Stomach (tissue), 9 donors: Measurements from ENCODE around the gene ARHGAP25. TPM values are rescaled to one million over a fixed set of nuclear protein-coding genes. Genes with fewer than 3 reads are reported as not detected.

Source experiments
- DNase-seq, 2 donors: peaks; one replicate each; pipeline versions ENCODE4 v3.0.0 to v3.0.0-alpha.2; 2013 to 2019
- H3K27ac ChIP-seq, 5 donors: fragments of 200-600 bp in 4 of 5; sonication (generic) in 4 of 5; one replicate each; pipeline ENCODE4 v1.5.1; 2013 to 2019; ENCODE audit warnings: mild to moderate bottlenecking in 1 of 5, moderate library complexity in 1 of 5
- H3K27me3 ChIP-seq, 3 donors: fragments of 200-600 bp; sonication (generic); one replicate each; pipeline ENCODE4 v1.5.1; 2017 to 2019; ENCODE audit warnings: mixed run types in 1 of 3
- H3K36me3 ChIP-seq, 4 donors: fragments of 200-600 bp; sonication (generic); 1 replicate in 3 of 4; 2 replicates in 1 of 4; pipeline ENCODE4 v1.5.1; 2016 to 2019
- H3K4me1 ChIP-seq, 4 donors: fragments of 200-600 bp; sonication (generic); one replicate each; pipeline ENCODE4 v1.5.1; 2016 to 2019
- H3K4me3 ChIP-seq, 4 donors: fragments of 200-600 bp; sonication (generic) in 3 of 4; one replicate each; pipeline ENCODE4 v1.5.1; 2016 to 2019; ENCODE audit warnings: mild to moderate bottlenecking in 1 of 4
- H3K9me3 ChIP-seq, 4 donors: fragments of 200-600 bp; sonication (generic); one replicate each; pipeline ENCODE4 v1.5.1; 2016 to 2019
- CTCF ChIP-seq, 7 experiments: fragments of 450-650 bp in 4 of 7; fragments of 200-600 bp in 3 of 7; sonication (generic) in 3 of 7; IDR thresholded peaks; one replicate each; pipeline ENCODE4 v1.5.1; 2016 to 2019; ENCODE audit warnings: antibody characterized with exemption in 7 of 7, control low read depth in 2 of 7, mild to moderate bottlenecking in 1 of 7
- EP300 ChIP-seq: sonication (generic); formaldehyde crosslinking; IDR thresholded peaks from one replicate; pipeline ENCODE4 v1.6.1; 2017; ENCODE audit warnings: antibody characterized with exemption
- POLR2A ChIP-seq, 4 donors: fragments of 450-650 bp; IDR thresholded peaks; one replicate each; pipeline ENCODE4 v1.6.1; 2016; ENCODE audit warnings: antibody characterized with exemption in 4 of 4, control low read depth in 2 of 4, mild to moderate bottlenecking in 1 of 4, moderate library complexity in 1 of 4
- POLR2AphosphoS5 ChIP-seq, 3 donors: sonication (generic); formaldehyde crosslinking; IDR thresholded peaks; one replicate each; pipeline ENCODE4 v1.6.1; 2016; ENCODE audit warnings: antibody characterized with exemption in 3 of 3
- WGBS, 5 donors: extraction: QIAGEN DNeasy Blood & Tissue Kit in 3 of 5; methylation state at CpG; one replicate each; pipeline versions ENCODE4 v1.1.5 to v1.1.7; 2013 to 2018; 5-methylcytosine and 5-hydroxymethylcytosine counted together
- intact Hi-C: fragments of 100-400 bp; cut with DNase I; formaldehyde crosslinking; loops from one replicate; pipeline ENCODE4 v1.15.1; 2023; ENCODE audit warnings: low total_unique reads
- polyA plus RNA-seq, 3 donors: library from polyadenylated mRNA; stranded (reverse); fragments of 200-250 nt; gene quantifications; one replicate each; pipeline ENCODE4 v1.2.3, GENCODE V29; 2013
- total RNA-seq, 5 donors: library from RNA; depleted of rRNA; stranded (reverse); fragments of >200 nt; gene quantifications; one replicate each; pipeline versions ENCODE4 v1.1.0 to v1.2.3, GENCODE V29; 2014 to 2016
- donor health status: healthy with polysubstance abuse.
- donor health status: Bipolar disorder and iron deficiency.
- donor health status: healthy.

ARHGAP25 gene
- total and polyA plus RNA-seq, 8 donors = 0.29 to 17.1 (median 4.0) TPM; not detected in 1

GRCh38 chr2:68784188-68784587 lies 49.6 kb downstream of the ARHGAP25 start:
- 77 to 84% (median 83%) methylated on average over 2 of the region's 2 CpGs for WGBS, 5 donors
- H3K4me1 ChIP-seq = peaks cover 0 to 29% (median 0%) of the 10 kb centered on the region in 4 donors
- TF ChIP-seq POLR2AphosphoS5 (IDR thresholded peaks at IDR 0.05) (no peak), CTCF (IDR thresholded peaks at IDR 0.05) (no peak), POLR2A (IDR thresholded peaks at IDR 0.05) (no peak)
- no peaks in the 10 kb centered on the region for H3K9me3 ChIP-seq
- intact Hi-C loops = no loop called here
- DNase-seq = no peak
- H3K27ac ChIP-seq = peak overlapping the region in 2 of 5 donors; percentile 25 to 30
- H3K36me3 ChIP-seq = peaks cover 3 to 55% (median 38%) of the 10 kb centered on the region in 4 donors
- H3K27me3 ChIP-seq = no peaks in the 10 kb centered on the region
- no peak overlapping the region for H3K4me3 ChIP-seq

- TF ChIP-seq EP300 (no peak), POLR2A (IDR thresholded peaks at IDR 0.05) (no peak), POLR2AphosphoS5 (IDR thresholded peaks at IDR 0.05) (no peak), CTCF (IDR thresholded peaks at IDR 0.05) (no peak)
- WGBS, 5 donors = 18 to 36% (median 32%) methylated on average over 1 of the region's 1 CpG
- Histone ChIP-seq H3K9me3 (no peaks in the 10 kb centered on the region), H3K27ac (peak overlapping the region in 2 of 5 donors; percentile 25 to 30), H3K4me1 (peaks cover 0 to 21% (median 0%) of the 10 kb centered on the region in 4 donors), H3K36me3 (peaks cover 3 to 63% (median 45%) of the 10 kb centered on the region in 4 donors), H3K4me3 (no peak overlapping the region), H3K27me3 (no peaks in the 10 kb centered on the region)
- intact Hi-C loops = no loop called here
- no peak for DNase-seq
Measured at GRCh38 chr2:68784915-68785314, 50.3 kb downstream of the ARHGAP25 start.

- intact Hi-C loops = no loop called here
- whole genome bisulfite sequencing, 5 donors = 73 to 94% (median 82%) methylated on average over 4 of the region's 4 CpGs
- H3K9me3 ChIP-seq = no peaks in the 10 kb centered on the region
Measured at GRCh38 chr2:68787356-68787755, 52.7 kb downstream of the ARHGAP25 start.

GRCh38 chr2:68789603-68790002 lies 55.0 kb downstream of the ARHGAP25 start:
- Histone ChIP-seq H3K36me3 (peaks cover 0 to 43% (median 36%) of the 10 kb centered on the region in 4 donors), H3K4me1 (peaks cover 0 to 5% (median 0%) of the 10 kb centered on the region in 4 donors), H3K9me3 (no peaks in the 10 kb centered on the region), H3K27me3 (no peaks in the 10 kb centered on the region), H3K27ac (no peak overlapping the region), H3K4me3 (no peak overlapping the region)
- TF ChIP-seq POLR2AphosphoS5 (IDR thresholded peaks at IDR 0.05) = no peak
- no peak for TF ChIP-seq EP300
- TF ChIP-seq POLR2A (IDR thresholded peaks at IDR 0.05) = no peak
- no peak for TF ChIP-seq CTCF (IDR thresholded peaks at IDR 0.05)
- intact Hi-C loops = no loop called here
- DNase-seq = peak in 1 of 2 donors; percentile 26
- WGBS, 5 donors = 84 to 94% (median 93%) methylated on average over 7 of the region's 7 CpGs

More at GRCh38 chr2:68787356-68787755, 52.7 kb downstream of the ARHGAP25 start:
- DNase-seq = no peak
- H3K4me3 ChIP-seq = no peak overlapping the region
- peaks cover 0 to 16% (median 0%) of the 10 kb centered on the region in 4 donors for H3K4me1 ChIP-seq
- TF ChIP-seq EP300 (no peak), POLR2A (IDR thresholded peaks at IDR 0.05) (no peak), POLR2AphosphoS5 (IDR thresholded peaks at IDR 0.05) (no peak), CTCF (IDR thresholded peaks at IDR 0.05) (no peak)
- peaks cover 3 to 57% (median 44%) of the 10 kb centered on the region in 4 donors for H3K36me3 ChIP-seq
- no peaks in the 10 kb centered on the region for H3K27me3 ChIP-seq
- peak overlapping the region in 1 of 5 donors; percentile 22 for H3K27ac ChIP-seq
